ENCODE measurements around the gene EFNA5.

Gene EFNA5

GRCh38 chr5:107567901-107568671 is 102.7 kb downstream of the EFNA5 start:
- no peak for DNase-seq

- no peak for DNase-seq
Measured at GRCh38 chr5:107566986-107567385, 103.8 kb downstream of the EFNA5 start.

DNA sequence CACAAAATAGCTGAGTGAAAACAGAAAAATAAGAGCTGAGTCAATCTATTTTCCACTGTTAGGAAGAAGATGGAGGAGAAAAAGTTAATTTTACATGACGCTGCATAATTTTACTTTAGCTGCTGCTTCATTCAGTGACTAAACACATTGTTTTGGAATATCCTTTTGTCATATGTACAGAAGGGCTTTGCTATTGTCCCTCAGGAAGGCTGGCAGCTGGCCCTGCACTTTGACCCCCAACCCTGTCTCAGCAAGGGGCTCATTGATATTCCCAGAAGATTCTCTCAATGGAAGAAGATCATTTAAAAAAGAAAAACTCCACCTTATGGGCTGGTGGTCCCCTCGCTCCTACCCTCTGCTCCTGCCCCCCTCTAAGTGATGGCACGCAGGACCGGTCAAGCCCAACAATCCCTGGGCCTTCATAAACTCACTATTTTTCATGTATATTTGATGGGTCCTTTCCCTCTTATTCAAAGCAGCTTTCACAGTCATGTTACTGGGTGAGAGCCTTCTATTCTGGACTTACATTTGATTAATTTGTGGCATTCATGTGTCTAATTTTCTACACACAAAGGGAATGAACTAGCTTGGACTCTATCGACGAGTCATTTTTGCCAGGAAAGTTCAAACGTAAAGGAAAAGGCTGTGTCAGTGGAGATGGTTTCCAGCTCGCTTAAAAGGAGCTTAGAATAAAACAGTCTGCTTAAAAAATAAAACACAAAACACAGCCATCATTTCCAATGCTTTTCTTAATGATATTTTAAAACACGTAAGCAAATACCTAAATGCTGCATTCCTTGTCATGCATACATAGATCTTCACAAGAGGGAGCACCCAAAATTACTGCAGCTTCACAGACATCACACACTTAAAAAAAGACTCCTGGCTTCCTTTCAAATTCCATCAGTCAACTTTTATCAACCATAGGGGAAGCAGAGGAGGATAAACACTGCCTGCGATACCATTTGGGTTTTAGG is 104.7 kb downstream of the EFNA5 start:
- no peak for DNase-seq

DNA sequence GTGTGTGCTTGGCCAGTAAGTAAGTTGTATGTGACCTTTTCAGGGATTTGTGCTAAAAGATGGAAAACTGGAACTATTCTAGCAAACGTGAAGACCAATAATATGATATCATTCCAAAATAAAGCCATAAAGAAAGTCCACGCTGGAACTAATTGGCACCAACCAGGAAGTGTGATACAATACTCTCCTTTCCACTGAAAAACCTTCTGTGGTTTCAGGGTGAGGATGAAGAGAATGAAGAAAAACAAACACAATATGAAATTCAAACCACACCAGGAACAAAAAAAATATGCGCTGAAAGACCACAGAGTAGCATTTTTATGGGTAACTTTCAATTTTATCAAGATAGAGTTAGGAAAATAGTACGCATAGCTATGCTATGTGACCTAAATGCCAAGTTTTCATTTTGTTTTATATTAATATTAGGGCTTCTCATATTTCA is 105.8 kb downstream of the EFNA5 start:
- DNase-seq = no peak

- no peak for DNase-seq
Measured at GRCh38 chr5:107563959-107564544, 106.7 kb downstream of the EFNA5 start.

GRCh38 chr5:107560377-107560776 is 110.4 kb downstream of the EFNA5 start:
- no peak for DNase-seq

- no peak for DNase-seq
Measured at GRCh38 chr5:107558823-107559375, 111.8 kb downstream of the EFNA5 start.

GRCh38 chr5:107557051-107557658 is 113.6 kb downstream of the EFNA5 start:
- DNase-seq = no peak

DNA sequence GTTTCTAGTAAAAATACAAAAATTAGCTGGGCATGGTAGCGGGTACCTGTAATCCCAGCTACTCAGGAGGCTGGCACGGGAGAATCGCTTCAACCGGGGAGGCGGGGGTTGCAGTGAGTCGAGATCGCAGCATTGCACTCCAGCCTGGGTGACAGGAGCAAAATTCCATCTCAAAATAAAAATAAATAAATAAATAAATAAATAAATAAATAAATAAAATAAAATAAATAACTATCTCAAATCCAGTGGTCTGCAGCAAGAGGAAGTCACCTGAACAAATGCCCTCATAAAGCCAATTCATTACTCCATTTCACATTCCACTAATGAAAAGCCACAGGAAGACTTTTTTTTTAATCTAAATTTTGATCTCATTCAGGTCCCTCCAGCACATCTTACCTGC is 114.2 kb downstream of the EFNA5 start:
- no peak for DNase-seq

DNA sequence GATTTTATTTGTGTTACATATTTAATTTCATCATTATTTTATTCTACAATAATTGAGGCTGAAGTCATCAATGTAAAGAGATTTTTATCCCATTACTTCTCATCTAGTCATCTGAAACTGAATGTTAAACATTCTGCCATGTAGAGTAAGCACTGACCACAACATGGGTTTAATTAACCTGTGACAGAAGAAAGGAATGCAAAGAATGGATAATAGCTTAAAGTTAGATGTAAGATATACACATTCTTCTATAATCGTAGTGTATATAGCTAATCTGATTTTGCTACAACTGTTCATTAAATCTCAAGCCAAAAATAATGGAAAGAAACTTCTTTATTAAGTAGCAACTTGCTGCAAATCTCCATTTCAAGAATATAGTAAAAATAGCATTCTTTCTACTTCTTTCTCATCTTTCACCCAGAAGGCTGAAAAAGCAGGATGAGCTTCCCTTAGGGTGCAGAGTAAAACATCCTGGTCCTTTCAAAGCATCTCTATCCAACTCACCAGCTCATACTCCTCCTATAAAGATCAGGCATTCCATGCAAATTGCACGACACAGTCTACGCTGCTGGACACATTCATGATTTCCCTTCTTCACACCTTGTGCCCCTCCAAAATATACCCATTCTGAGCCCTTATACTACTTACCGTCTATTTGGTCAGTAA is 115.2 kb downstream of the EFNA5 start:
- DNase-seq = no peak

DNA sequence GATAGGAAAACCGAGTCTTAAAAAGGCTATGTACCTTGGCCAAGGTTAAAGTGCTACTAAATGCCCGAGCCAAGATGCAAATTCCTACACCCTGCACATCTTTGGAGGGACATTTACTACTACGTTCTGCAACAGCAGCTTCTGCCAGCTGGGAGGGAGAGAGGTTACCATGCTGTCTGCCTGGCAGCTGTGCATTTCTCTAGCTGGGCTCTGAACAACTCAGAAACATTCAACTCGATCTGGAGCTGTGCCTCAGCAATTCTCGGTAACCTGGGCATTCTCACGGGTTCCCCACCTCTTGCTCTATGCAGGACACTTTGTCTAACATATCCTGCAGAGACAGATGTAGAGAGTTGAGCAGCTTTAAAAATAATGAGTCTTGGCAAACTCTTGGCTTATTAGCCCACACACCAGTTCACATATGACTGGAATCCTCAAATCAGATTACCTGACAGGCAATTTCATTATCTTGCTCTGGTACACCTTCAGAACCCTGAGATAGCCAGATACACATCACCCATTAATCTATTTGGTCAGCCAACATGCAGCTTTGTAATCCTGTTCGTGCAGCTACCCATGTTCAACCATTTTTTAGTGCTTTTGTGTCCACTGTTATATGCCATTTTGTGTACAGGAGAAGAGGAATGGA is 115.8 kb downstream of the EFNA5 start:
- DNase-seq = no peak

DNA sequence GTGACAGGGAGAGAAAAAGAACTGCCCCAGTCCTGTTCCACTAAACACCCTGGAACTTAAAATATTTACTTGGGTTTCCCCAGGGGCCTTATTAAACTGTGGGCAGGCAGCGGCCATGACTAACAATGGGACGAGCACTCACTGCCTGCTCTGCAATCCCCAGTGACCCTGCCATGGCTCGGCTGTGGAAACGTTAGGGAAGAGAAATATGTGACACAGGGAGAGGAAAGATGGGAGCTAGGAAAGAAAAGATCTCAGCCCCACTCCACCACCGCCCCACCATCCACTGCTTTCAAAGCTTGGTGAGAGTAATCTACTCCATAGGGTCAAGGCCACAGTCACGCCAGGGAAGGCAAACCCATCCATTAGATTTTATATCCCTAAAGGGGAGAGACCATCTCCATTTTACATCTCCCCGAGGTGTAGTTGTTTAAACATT is 117.6 kb downstream of the EFNA5 start:
- DNase-seq = no peak

DNA sequence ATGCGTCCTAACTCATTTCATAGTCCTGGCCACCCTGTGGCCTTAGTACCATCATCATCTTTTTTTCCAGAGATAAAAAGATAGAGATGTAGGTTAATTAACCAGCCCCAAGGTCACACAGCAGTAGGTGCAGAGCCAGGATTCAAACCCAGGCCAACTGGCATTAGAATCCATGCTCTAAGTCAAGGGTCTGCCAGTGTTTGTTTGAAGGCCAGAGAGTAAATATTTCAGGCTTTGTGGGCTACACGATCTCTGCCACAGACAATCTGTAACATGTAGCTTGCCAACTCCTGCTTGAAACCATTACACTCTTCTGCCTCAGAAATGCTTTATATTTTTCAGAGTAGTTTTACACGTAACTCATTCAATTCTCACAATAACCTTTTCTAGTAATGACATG is 119.6 kb downstream of the EFNA5 start:
- no peak for DNase-seq

GRCh38 chr5:107549567-107549966 is 121.2 kb downstream of the EFNA5 start:
- DNase-seq = no peak

DNA sequence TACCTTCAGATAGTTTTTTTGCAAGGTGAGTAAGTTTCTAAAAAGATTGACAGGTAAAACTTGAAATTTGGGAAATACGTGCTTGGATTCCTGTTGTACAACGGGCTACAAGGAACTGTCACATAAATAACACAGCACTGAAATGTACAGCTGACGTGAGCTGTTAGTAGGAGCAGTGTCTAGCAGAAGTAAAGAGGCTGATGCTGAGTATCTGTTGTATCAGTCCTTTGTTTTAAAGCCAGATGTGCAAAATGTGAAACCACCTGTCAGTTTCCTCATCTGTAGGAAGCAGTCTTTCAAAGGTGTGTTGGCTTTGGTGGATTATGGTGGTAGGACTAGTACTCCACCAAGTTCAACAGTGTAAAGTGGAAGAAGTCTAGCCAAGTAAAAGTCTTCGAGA is 122.3 kb downstream of the EFNA5 start:
- DNase-seq = no peak

- DNase-seq = no peak
Measured at GRCh38 chr5:107546719-107547118, 124.0 kb downstream of the EFNA5 start.

DNA sequence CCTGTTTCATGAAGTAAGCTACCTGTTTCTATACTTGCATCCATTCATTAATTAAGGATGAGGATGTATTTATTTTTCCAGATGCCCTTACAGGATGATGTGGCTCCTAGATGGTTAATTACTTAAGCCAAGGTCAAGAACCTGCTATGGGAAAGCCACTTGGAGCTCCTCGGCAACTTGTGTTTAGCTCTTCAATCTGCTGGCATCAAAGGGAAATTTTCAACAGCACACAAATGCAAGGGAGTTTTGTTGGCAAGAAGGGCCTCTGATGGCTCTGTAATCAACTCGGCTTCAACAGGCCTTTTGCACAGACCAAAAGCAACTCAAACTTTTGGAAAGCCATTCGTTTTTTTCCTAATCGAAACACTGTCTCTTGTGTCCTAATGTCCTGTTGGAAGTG is 125.3 kb downstream of the EFNA5 start:
- no peak for DNase-seq

DNA sequence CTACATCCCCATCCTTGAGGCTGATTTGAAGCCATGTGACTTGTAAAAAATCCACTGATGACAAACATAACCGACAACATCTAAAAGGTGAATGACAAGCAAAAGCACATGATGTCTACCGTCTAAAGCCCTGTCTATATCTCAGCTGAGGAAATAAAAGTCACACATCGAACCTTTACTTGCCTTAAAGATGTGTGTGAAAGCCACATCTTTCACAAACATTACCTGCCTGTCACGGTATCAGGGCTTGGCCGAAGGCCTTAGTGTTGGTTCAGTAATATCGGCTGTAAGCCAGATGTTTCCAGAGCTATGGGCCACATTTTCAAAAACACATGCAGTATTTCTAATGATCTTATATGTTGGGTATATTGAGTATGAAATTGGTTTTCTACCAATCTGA is 125.8 kb downstream of the EFNA5 start:
- DNase-seq = no peak

DNA sequence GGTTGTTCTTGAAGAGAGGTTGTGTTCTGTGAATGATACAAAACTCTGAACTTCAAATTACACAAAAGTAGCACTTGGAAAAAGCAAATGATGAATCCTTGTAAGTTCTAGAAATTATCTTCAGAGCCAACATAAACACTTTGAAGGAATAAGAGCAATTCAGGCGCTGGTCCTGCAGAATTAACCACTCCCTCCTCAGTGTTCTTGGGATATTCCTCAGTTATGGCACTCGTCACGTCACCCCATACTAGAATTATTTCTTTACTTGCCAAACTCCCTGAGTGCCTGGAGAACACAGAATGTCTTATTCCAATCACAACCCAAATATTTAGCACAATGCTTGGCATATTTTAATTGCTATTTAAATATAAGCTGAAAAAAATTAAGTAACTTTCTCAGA is 126.3 kb downstream of the EFNA5 start:
- DNase-seq = no peak

- DNase-seq = no peak
Measured at GRCh38 chr5:107543868-107544267, 126.9 kb downstream of the EFNA5 start.

DNA sequence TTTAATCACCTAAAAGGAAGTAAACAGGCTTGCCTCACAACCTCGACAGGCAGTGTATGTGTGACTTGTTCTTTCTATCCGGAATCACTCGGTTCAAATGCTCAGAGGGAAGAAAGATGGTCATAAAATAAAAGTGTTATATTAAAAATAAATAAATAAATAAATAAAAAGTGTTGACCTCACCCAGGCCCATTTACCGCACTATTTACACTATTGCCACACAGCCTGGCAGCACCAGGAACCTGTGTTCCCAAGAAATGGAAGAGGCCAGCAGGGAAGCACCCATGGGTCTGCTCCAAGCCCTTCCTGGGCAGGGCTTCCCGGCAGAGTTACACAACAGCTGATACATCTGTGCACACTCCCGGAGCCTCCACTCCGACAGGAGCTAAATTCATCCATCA is 127.9 kb downstream of the EFNA5 start:
- DNase-seq = no peak

DNA sequence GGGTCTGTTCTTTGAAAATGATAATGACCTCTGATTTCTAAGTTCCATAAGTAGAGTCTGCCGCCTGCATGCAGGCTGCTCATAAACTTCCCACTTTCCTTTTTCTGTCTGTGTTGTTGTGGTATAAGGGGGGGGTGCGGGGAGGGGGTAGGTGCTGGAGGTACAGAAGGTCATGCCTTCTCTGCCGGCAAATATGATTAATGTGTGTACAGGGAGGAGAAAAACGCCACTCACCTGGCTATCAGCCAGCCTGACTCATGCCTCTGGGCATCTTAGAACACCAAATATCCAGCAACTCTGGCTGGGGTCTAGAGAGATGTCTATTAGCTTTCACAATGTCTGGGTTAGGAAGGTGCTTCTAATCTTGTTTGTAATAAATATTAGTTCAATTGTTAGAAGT is 128.3 kb downstream of the EFNA5 start:
- no peak for DNase-seq
